ENCODE measurements around the gene CALCR.

GRCh38 chr7:93559639-93560491, 14.7 kb downstream of the CALCR start:
- TF ChIP-seq, protein P1, sequence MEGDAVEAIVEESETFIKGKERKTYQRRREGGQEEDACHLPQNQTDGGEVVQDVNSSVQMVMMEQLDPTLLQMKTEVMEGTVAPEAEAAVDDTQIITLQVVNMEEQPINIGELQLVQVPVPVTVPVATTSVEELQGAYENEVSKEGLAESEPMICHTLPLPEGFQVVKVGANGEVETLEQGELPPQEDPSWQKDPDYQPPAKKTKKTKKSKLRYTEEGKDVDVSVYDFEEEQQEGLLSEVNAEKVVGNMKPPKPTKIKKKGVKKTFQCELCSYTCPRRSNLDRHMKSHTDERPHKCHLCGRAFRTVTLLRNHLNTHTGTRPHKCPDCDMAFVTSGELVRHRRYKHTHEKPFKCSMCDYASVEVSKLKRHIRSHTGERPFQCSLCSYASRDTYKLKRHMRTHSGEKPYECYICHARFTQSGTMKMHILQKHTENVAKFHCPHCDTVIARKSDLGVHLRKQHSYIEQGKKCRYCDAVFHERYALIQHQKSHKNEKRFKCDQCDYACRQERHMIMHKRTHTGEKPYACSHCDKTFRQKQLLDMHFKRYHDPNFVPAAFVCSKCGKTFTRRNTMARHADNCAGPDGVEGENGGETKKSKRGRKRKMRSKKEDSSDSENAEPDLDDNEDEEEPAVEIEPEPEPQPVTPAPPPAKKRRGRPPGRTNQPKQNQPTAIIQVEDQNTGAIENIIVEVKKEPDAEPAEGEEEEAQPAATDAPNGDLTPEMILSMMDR (conservative IDR thresholded peaks at IDR 0.05; ENCODE audit: low read length) = no peak
- no peak for TF ChIP-seq EZH2phosphoT487 (IDR thresholded peaks at IDR 0.05; ENCODE audit: borderline replicate concordance, low read depth, low read length)
